Hematopoietic multipotent progenitor cell treated with erythropoietin and hydrocortisone succinate and interleukin-3 and kit ligand, for 17 days (in vitro differentiated cells): Measurements from ENCODE around the gene C4B.

Experiments
- DNase-seq: peaks from one replicate; pipeline ENCODE4 v3.0.0-alpha.2; 2015; ENCODE audit warnings: low spot score

Gene C4B

DNA sequence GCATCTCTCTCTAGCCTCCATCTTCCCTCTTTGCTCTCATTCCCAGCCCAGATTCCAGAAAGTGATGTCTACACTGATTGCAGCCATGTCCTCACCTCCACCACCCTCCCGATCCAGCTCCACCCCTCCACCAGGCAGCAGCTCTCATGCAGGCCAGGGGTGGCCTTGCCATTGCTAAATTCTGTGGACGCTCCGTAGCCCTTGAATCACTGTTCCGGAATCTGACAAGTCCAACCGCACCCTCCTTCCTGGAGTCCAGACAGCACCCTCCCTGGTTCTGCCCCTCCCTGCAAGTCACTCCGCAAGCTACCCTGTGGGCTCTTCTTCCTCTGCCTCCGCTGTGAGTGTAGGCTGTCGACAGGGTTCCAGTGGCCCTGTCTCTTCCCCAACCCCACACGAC, 68.3 kb downstream of the C4B start:
- no peak for DNase-seq

DNA sequence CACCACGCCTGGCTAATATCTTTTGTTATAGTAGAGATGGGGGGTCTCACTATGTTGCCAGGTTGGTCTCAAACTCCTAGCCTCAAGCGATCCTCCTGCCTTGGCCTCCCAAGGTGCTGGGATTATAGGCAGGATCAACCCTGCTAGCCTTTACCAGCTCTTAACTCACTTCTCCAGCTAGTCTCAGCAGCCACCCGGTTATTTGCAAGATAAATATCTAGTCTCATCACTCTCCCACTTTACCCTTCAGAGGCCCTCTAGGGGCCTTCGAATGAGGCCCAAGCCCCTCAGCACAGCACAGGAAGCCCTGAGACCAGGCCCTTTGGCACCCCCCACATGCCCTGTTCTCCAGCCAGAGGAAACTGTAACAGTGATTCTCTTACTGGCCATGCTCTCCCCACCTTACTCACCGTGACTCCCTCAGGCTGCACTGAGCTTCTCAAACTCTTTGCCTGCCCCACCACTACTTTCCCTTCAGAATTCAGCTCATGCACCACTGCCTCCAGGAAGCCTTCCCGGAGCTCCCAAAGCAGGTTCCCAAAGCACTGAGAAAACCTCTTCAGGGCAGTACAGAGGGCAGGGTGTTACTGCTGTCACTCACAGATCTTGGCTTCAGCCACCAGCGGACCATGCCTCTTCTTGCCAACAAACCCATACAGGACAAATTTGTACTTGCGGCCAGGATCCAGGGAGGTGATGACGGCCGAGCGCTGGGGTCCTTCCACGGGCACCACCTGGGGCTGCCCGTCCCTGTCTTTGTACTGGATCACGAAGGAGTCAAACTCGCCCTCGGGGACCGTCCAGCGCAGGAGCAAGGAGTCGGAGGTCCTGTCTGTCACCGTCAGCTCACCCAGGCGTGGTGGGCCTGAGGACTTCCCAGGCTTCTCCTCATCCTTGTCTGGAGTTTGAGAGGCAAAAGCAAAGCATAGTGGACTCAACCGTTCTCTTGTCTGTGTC, 69.5 kb downstream of the C4B start:
- DNase-seq: no peak

DNA sequence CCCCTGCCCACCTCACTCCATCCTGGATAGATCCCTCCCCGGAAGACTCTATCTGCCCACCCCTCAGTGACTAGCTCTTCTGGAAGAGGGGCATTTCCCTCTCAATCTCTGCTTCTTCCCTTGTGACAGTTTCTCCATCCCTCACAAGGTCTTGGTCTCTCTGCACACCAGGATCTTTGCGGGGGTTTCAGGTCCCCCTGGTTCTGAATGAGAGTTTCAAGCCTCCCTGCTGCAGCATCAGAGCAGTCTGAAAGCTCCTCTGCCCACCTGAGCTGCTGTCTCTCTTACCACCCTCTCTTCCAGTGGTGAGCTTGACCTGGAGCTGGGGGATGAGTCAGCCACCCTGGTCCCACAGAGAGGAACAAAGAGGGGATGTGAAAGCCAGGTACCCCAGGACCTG, 70.2 kb downstream of the C4B start:
- no peak for DNase-seq
